GM21723 (cell line): ENCODE data around the gene C4A.
"Not testable (repeated sequence)": the region's sequence is repeated elsewhere in the genome, so short reads cannot be mapped to it uniquely, and the experiment has no call there.

ENCODE experiments used
- ATAC-seq: cut with Tn5 transposase; IDR thresholded peaks from one replicate; pipeline ENCODE4 v1.9.1; 2021; ENCODE audit warnings: mild to moderate bottlenecking, moderate library complexity; ENCODE audit not compliant: unreplicated experiment

C4A gene

DNA sequence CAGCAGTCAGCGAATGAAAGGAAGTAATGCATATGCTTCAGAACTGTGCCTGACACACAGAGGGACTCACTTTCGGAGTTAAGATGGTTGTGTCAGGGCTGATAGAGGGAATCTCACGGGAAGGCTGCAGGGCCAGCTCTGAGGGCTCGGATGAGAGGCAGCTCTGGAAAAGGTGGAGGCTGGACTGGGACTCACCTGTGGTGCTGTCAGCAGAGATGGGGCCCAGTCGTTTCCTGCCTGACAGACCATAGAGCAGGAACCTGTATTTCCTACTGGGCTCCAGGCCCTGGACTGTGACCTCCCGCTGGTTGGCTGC lies 65.6 kb downstream of the C4A start:
- no peak for ATAC-seq

DNA sequence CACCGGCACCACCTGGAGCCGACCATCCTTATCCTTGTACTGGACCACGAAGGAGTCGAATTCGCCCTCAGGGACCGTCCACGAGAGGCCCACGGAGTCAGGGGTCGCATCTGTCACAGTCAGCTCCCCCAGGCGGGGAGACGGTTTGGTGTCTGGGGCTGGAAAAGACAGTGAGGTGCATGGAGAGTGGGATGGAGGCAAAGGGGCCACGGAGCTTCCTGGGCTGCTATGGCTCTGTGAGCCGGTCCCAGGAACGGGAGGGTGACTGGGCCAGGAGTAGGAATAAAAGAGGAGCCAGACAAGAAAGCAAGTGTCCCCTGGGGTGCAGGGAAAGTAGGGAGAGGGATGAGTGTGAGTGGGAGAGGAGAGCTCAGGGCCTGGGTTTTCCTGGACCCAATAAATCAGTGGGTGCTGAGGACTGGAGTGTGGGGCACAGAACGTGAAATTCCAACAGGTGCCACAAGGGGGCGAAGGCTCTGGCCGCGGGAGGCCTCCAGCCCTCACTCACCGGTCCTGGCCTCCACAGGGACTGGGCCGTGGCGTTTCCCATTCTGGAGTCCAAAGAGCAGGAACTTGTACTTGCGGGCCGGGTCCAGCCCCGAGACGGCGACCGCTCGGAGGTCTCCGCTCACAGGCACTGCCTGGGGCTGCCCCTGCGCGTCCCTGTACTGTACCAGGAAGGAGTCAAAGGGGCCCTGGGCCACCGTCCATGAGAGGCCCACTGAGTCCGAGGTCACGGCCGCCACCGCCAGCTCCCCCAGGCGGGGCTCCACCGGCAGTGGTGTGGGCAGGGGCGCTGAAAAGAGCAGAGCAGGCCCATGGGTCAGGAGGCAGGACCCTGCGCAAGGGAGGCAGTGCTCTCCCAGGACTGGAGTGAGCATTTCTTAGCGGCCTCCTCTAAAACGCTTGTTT lies 66.3 kb downstream of the C4A start:
- ATAC-seq = no peak

DNA sequence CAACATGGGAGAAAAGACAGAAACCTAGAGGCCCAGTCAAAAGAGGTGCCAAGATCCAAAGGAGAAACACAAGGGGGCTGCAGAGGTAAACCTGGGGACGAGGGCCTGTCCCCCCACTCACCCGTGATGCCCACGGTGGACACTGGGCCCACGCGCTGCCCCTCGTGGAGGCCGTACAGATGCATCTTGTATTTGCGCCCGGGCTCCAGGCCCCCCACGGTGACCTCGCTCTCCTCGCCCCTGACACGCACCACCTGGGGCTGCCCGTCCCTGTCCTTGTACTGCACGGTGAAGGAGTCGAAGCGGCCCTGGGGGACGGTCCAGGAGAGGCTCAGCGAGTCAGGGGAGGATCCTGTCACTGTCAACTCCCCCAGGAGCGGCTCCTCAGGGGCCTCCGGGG lies 67.3 kb downstream of the C4A start:
- ATAC-seq = not testable (repeated sequence)

DNA sequence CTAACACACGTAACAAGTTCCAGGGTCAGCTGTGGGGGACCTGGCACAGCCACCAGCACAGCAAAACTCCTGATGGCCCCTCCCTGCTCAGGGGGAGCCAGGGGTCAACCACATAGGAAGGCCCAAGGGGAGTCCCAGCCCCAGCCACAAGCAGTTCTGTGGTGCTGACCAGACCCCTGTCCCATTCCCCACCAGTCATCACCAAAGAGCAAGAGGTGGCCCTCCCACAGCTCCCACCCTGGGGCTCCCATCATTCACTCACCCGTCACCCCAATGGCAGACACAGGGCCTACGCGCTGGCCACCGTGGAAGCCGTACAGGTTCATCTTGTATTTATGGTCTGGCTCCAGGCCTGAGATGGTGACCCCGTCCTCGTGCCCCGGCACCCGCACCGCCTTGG lies 67.9 kb downstream of the C4A start:
- ATAC-seq = not testable (repeated sequence)

DNA sequence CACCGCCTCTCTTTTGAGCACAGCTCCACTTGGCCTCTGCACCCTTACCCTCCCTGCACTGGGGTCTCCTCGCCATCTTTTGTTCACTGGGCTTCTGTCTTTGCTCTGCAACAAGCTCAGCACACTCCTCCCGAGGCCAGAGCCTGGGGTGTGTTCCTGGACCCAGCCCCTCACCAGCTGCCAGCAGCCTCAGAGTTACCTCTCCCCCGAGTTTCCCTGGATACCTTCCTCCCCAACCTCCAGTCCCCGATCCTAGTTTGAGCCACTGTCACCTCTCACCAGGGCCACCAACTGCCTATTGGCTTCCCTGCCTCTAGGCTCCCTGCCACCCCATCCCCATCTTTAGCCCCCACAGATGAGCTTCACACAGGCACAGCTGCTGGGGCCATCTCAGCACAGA lies 68.7 kb downstream of the C4A start:
- ATAC-seq = no peak
